SK-N-SH (cell line): ENCODE measurements around the gene CTBP1.

ENCODE experiments used
- CTCF ChIP-seq: fragments of 200-600 bp; sonication (generic); IDR thresholded peaks from 2 replicates; pipeline ENCODE4 v1.6.1; 2017; ENCODE audit warnings: antibody characterized with exemption, mild to moderate bottlenecking, moderate library complexity
- ELF1 ChIP-seq: IDR thresholded peaks from 2 replicates; pipeline ENCODE4 v1.4.0; 2012
- EP300 ChIP-seq, 2 experiments: IDR thresholded peaks; 2 replicates each; pipeline versions ENCODE4 v1.4.0 to v1.6.1; 2012; ENCODE audit warnings: borderline replicate concordance in 1 of 2, low read depth in 1 of 2, low read length in 1 of 2
- MAX ChIP-seq: IDR thresholded peaks from 2 replicates; pipeline ENCODE4 v1.4.0; 2012; ENCODE audit warnings: low read depth
- NFIC ChIP-seq: IDR thresholded peaks from 2 replicates; pipeline ENCODE4 v1.4.0; 2012; ENCODE audit warnings: borderline replicate concordance
- NRF1 ChIP-seq: IDR thresholded peaks from 2 replicates; pipeline ENCODE4 v1.6.1; 2012; ENCODE audit warnings: low read depth, mild to moderate bottlenecking, low read length
- POLR2AphosphoS5 ChIP-seq: IDR thresholded peaks from 2 replicates; pipeline ENCODE4 v1.6.1; 2012; ENCODE audit warnings: low read depth, low read length
- RAD21 ChIP-seq: IDR thresholded peaks from 2 replicates; pipeline ENCODE4 v1.6.1; 2012; ENCODE audit warnings: mild to moderate bottlenecking, low read length
- RFX5 ChIP-seq: IDR thresholded peaks from 2 replicates; pipeline ENCODE4 v1.6.1; 2012; ENCODE audit warnings: mild to moderate bottlenecking, improper control_type of control experiment, low read length
- SIN3A ChIP-seq: IDR thresholded peaks from 2 replicates; pipeline ENCODE4 v1.6.1; 2012; ENCODE audit warnings: low read depth, mild to moderate bottlenecking, low read length, moderate library complexity, borderline replicate concordance
- TAF1 ChIP-seq: IDR thresholded peaks from 2 replicates; pipeline ENCODE4 v1.6.1; 2012; ENCODE audit warnings: low read depth, mild to moderate bottlenecking, low read length, moderate library complexity, borderline replicate concordance
- YY1 ChIP-seq: IDR thresholded peaks from 2 replicates; pipeline ENCODE4 v1.4.0; 2012; ENCODE audit warnings: low read depth, mild to moderate bottlenecking
- TF ChIP-seq, protein P1 (sequence below): IDR thresholded peaks from 2 replicates; pipeline ENCODE4 v1.4.0; 2012; ENCODE audit warnings: low read depth, borderline replicate concordance

DNA sequence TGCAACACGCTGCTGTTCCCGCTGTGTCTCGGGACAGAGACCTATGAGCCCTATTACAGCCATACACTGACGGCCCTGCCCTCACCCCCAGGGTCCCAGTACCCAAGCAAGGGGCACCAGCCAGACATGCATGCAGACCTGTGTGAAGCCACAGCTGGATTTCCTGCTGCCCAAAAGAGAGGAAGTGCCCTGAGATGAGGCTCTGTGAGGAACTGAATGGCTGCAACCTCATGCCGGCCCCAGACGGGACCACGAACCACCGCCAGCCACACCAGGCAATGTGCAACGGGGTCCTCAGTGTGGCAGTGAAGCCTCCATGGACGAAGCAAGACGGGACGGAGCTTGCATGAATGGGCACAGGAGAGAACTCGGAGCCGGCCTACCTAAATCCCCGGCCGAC, 21.1 kb downstream of the CTBP1 start:
- TF ChIP-seq ELF1: no peak
- no peak for TF ChIP-seq EP300 (IDR thresholded peaks at IDR 0.05; ENCODE audit: borderline replicate concordance in 1 of 2, low read depth in 1 of 2, low read length in 1 of 2)
- TF ChIP-seq CTCF: no peak
- TF ChIP-seq MAX: no peak
- TF ChIP-seq RFX5: no peak
- no peak for TF ChIP-seq POLR2AphosphoS5
- no peak for TF ChIP-seq NFIC
- no peak for TF ChIP-seq RAD21
- TF ChIP-seq, protein P1, sequence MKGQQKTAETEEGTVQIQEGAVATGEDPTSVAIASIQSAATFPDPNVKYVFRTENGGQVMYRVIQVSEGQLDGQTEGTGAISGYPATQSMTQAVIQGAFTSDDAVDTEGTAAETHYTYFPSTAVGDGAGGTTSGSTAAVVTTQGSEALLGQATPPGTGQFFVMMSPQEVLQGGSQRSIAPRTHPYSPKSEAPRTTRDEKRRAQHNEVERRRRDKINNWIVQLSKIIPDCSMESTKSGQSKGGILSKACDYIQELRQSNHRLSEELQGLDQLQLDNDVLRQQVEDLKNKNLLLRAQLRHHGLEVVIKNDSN: no peak
- TF ChIP-seq NRF1: no peak
- TF ChIP-seq YY1: no peak
- no peak for TF ChIP-seq SIN3A
- no peak for TF ChIP-seq TAF1
